Psoas muscle (tissue), 8 donors: ENCODE data around the gene MAGI2. TPM values are rescaled to one million over a fixed set of nuclear protein-coding genes. Genes with fewer than 3 reads are reported as not detected.

Source experiments
- ATAC-seq, 4 donors: fragments of 200-7000 bp; cut with Tn5 transposase; one replicate each; pipeline ENCODE4 v1.9.1; 2020; ENCODE audit warnings: moderate library complexity in 3 of 4, mild to moderate bottlenecking in 2 of 4
- DNase-seq, 2 donors: peaks; one replicate each; pipeline ENCODE4 v3.0.0-alpha.2; 2020
- H3K27ac ChIP-seq: fragments of 200-600 bp; one replicate; pipeline ENCODE4 v1.8.0; 2022
- H3K27me3 ChIP-seq, 3 donors: fragments of 200-600 bp in 1 of 3; one replicate each; pipeline versions ENCODE4 v1.6.1 to v1.8.0; 2013 to 2022; ENCODE audit warnings: low read length in 2 of 3, mild to moderate bottlenecking in 2 of 3, moderate library complexity in 1 of 3; ENCODE audit not compliant: insufficient read depth in 3 of 3
- H3K36me3 ChIP-seq, 2 donors: fragments of 200-600 bp in 1 of 2; one replicate each; pipeline versions ENCODE4 v1.6.1 to v1.8.0; 2013 to 2022; ENCODE audit warnings: low read depth in 1 of 2, mild to moderate bottlenecking in 1 of 2, moderate library complexity in 1 of 2; ENCODE audit not compliant: insufficient read depth in 1 of 2
- H3K4me1 ChIP-seq: fragments of 200-600 bp; one replicate; pipeline ENCODE4 v1.8.0; 2022
- H3K4me3 ChIP-seq: fragments of 200-600 bp; one replicate; pipeline ENCODE4 v1.8.0; 2022; ENCODE audit warnings: mild to moderate bottlenecking
- H3K9me3 ChIP-seq: fragments of 200-600 bp; one replicate; pipeline ENCODE4 v1.8.0; 2022
- CTCF ChIP-seq: fragments of 200-600 bp; IDR thresholded peaks from one replicate; pipeline ENCODE4 v1.8.0; 2022; ENCODE audit warnings: antibody characterized with exemption
- WGBS, 3 donors: extraction: QIAGEN DNeasy Blood & Tissue Kit; methylation state at CpG; one replicate each; pipeline versions ENCODE4 v1.1.6 to v1.1.7; 2013; 5-methylcytosine and 5-hydroxymethylcytosine counted together
- intact Hi-C, 2 donors: fragments of 100-400 bp; cut with DNase I; formaldehyde crosslinking; loops; one replicate each; pipeline versions ENCODE4 v1.11.0 to v1.14.2; 2022
- polyA plus RNA-seq, 3 donors: library from polyadenylated mRNA; stranded (reverse); fragments of 200-250 nt; gene quantifications; one replicate each; pipeline ENCODE4 v1.2.3, GENCODE V29; 2013
- total RNA-seq, 4 donors: library from RNA; stranded (reverse); fragmentation: NEBNext Ultra II Directional in 2 of 4; extraction: Animal tissue kit (Norgen Biotek cat#: 25700) in 2 of 4; gene quantifications; one replicate each; pipeline versions ENCODE4 v1.2.1 to v1.2.4, GENCODE V29; 2021 to 2023
- donor health status: healthy with polysubstance abuse.
- donor health status: DM: no; HTN: no; CAD: no; lungs with moderate emphysema.
- donor health status: Bipolar disorder and iron deficiency.
- donor health status: healthy.
- donor health status: DM: yes; HTN: yes; CAD: no.
- donor health status: DM: no; HTN: no; CAD: no.
- donor health status: DM: no; HTN: no; CAD: no.
- donor health status: DM: yes; HTN: yes; CAD: no.

The MAGI2 gene
- total and polyA plus RNA-seq, 7 donors: 0.46 to 2.5 (median 1.4) TPM

- Histone ChIP-seq H3K4me1 (no peaks in the 10 kb centered on the region), H3K36me3 (no peaks in the 10 kb centered on the region), H3K4me3 (no peak overlapping the region), H3K27me3 (no peaks in the 10 kb centered on the region), H3K27ac (no peak overlapping the region), H3K9me3 (no peaks in the 10 kb centered on the region)
- no peak for ATAC-seq
- no peak for TF ChIP-seq CTCF
- no peak for DNase-seq
- intact Hi-C loops: no loop called here
These were observed 815.1 kb downstream of the MAGI2 start for GRCh38 chr7:78638364-78638763.

GRCh38 chr7:78636727-78637126 is 816.7 kb downstream of the MAGI2 start:
- no peaks in the 10 kb centered on the region for H3K27me3 ChIP-seq
- H3K4me1 ChIP-seq: no peaks in the 10 kb centered on the region
- H3K27ac ChIP-seq: no peak overlapping the region
- H3K4me3 ChIP-seq: no peak overlapping the region
- DNase-seq (no peak), ATAC-seq (no peak)
- TF ChIP-seq CTCF: no peak
- no peaks in the 10 kb centered on the region for H3K9me3 ChIP-seq
- WGBS, 3 donors: 85 to 95% (median 86%) methylated on average over 6 of the region's 6 CpGs
- H3K36me3 ChIP-seq: no peaks in the 10 kb centered on the region
- intact Hi-C loops: no loop called here

- no peaks in the 10 kb centered on the region for H3K27me3 ChIP-seq
- intact Hi-C loops: no loop called here
- WGBS, 3 donors: 87 to 89% (median 87%) methylated on average over 4 of the region's 4 CpGs
- no peak overlapping the region for H3K27ac ChIP-seq
- no peaks in the 10 kb centered on the region for H3K9me3 ChIP-seq
- H3K4me3 ChIP-seq: no peak overlapping the region
- H3K36me3 ChIP-seq: no peaks in the 10 kb centered on the region
- no peak for ATAC-seq
- H3K4me1 ChIP-seq: no peaks in the 10 kb centered on the region
- TF ChIP-seq CTCF: no peak
- DNase-seq: no peak
These were observed 818.3 kb downstream of the MAGI2 start for GRCh38 chr7:78635026-78635793.

- no peaks in the 10 kb centered on the region for H3K36me3 ChIP-seq
- no peaks in the 10 kb centered on the region for H3K27me3 ChIP-seq
- no peaks in the 10 kb centered on the region for H3K9me3 ChIP-seq
- H3K4me1 ChIP-seq: no peaks in the 10 kb centered on the region
- 89 to 95% (median 90%) methylated on average over 1 of the region's 1 CpG for WGBS, 3 donors
- ATAC-seq (no peak), DNase-seq (no peak)
- intact Hi-C loops: no loop called here
- TF ChIP-seq CTCF: no peak
- H3K4me3 ChIP-seq: no peak overlapping the region
- no peak overlapping the region for H3K27ac ChIP-seq
These were observed 819.4 kb downstream of the MAGI2 start for GRCh38 chr7:78634093-78634492.

GRCh38 chr7:78620920-78621319 is 832.5 kb downstream of the MAGI2 start:
- WGBS, 3 donors: 53 to 66% (median 59%) methylated on average over 2 of the region's 2 CpGs
- no peak for ATAC-seq
- TF ChIP-seq CTCF: no peak
- no peaks in the 10 kb centered on the region for H3K4me1 ChIP-seq
- intact Hi-C loops: no loop called here
- H3K4me3 ChIP-seq: no peak overlapping the region
- DNase-seq: no peak
- no peaks in the 10 kb centered on the region for H3K36me3 ChIP-seq
- no peak overlapping the region for H3K27ac ChIP-seq
- no peaks in the 10 kb centered on the region for H3K27me3 ChIP-seq
- H3K9me3 ChIP-seq: no peaks in the 10 kb centered on the region
